Upper lobe of left lung (tissue), 4 donors: ENCODE results near the gene CMIP.

ENCODE experiments used
- POLR2A ChIP-seq, 4 donors: fragments of 450-650 bp; IDR thresholded peaks; one replicate each; pipeline ENCODE4 v1.5.1; 2016 to 2017; ENCODE audit warnings: antibody characterized with exemption in 4 of 4, mild to moderate bottlenecking in 2 of 4
- POLR2AphosphoS5 ChIP-seq, 2 donors: sonication (generic); formaldehyde crosslinking; IDR thresholded peaks; one replicate each; pipeline ENCODE4 v1.5.1; 2017; ENCODE audit warnings: antibody characterized with exemption in 2 of 2
- TF ChIP-seq, protein P1 (sequence below), 6 experiments: fragments of 450-650 bp in 4 of 6; fragments of 200-600 bp in 2 of 6; sonication (generic) in 2 of 6; IDR thresholded peaks; one replicate each; pipeline ENCODE4 v1.5.1; 2016 to 2019; ENCODE audit warnings: antibody characterized with exemption in 6 of 6

DNA sequence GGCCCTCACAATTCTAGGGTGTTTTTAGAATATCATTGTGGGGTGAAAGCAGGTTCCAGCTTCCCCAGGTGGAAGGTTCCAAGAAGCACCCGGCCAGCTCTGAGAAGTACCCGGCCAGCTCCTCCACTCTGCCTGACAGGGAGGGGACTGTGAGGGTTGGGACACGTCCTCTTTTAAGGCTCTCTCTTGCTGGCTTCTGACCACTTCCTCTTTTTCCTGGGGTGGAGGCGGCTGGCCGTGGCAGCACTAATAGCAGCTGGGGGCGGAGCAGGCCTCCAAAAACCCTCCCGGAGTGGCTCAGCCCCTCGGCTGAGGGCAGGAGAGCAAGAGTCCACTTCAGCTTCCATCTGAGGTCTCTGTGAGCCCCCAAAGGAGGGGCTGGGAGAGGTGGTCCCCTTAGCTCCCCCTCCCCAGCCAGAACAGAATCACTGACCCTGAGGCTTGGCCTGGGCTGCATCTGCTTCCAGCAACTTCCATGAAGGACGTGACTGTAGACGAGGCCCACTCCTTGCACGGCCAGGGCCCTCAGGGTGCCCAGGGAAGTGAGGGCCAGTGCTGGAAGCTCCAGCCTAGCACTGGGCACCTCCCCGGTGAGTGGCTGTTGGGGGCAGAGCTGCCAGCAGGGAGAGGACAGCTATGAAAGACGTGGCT is 307.7 kb downstream of the CMIP start:
- TF ChIP-seq, protein P1, sequence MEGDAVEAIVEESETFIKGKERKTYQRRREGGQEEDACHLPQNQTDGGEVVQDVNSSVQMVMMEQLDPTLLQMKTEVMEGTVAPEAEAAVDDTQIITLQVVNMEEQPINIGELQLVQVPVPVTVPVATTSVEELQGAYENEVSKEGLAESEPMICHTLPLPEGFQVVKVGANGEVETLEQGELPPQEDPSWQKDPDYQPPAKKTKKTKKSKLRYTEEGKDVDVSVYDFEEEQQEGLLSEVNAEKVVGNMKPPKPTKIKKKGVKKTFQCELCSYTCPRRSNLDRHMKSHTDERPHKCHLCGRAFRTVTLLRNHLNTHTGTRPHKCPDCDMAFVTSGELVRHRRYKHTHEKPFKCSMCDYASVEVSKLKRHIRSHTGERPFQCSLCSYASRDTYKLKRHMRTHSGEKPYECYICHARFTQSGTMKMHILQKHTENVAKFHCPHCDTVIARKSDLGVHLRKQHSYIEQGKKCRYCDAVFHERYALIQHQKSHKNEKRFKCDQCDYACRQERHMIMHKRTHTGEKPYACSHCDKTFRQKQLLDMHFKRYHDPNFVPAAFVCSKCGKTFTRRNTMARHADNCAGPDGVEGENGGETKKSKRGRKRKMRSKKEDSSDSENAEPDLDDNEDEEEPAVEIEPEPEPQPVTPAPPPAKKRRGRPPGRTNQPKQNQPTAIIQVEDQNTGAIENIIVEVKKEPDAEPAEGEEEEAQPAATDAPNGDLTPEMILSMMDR (IDR thresholded peaks at IDR 0.05) = no peak
- TF ChIP-seq POLR2AphosphoS5 (IDR thresholded peaks at IDR 0.05) (peak in 1 of 2 donors; percentile 23), POLR2A (IDR thresholded peaks at IDR 0.05) (no peak)
